Adrenal gland (tissue), 12 donors: Measurements from ENCODE around the gene AP2A2. TPM values are rescaled to one million over a fixed set of nuclear protein-coding genes. Genes with fewer than 3 reads are reported as not detected.

ENCODE experiments used
- DNase-seq, 7 donors: peaks; one replicate each; pipeline ENCODE4 v3.0.0-alpha.2; 2019 to 2020
- H3K27ac ChIP-seq, 5 donors: fragments of 200-600 bp; sonication (generic) in 4 of 5; 1 replicate in 3 of 5; 2 replicates in 2 of 5; pipeline versions ENCODE4 v1.5.1 to v1.8.0; 2016 to 2020; ENCODE audit warnings: mild to moderate bottlenecking in 1 of 5
- H3K27me3 ChIP-seq: fragments of 200-600 bp; 2 replicates; pipeline ENCODE4 v1.8.0; 2021
- H3K36me3 ChIP-seq, 2 donors: fragments of 200-600 bp; replicated peaks in 1 of 2; 1 replicate in 1 of 2; 2 replicates in 1 of 2; pipeline versions ENCODE4 v1.5.1 to v1.8.0; 2018 to 2022
- H3K4me1 ChIP-seq, 2 donors: fragments of 200-600 bp; replicated peaks in 1 of 2; 1 replicate in 1 of 2; 2 replicates in 1 of 2; pipeline versions ENCODE4 v1.5.1 to v1.8.0; 2018 to 2021
- H3K4me3 ChIP-seq, 4 donors: fragments of 200-600 bp; sonication (generic) in 3 of 4; one replicate each; pipeline ENCODE4 v1.5.1; 2016 to 2018
- H3K9me3 ChIP-seq, 3 donors: fragments of 200-600 bp; sonication (generic) in 1 of 3; replicated peaks in 1 of 3; 1 replicate in 2 of 3; 2 replicates in 1 of 3; pipeline versions ENCODE4 v1.5.1 to v1.8.0; 2016 to 2021
- CTCF ChIP-seq, 6 experiments: fragments of 450-650 bp in 4 of 6; fragments of 200-600 bp in 2 of 6; sonication (generic) in 1 of 6; IDR thresholded peaks; 1 replicate in 5 of 6; 2 replicates in 1 of 6; pipeline versions ENCODE4 v1.5.1 to v1.8.0; 2016 to 2021; ENCODE audit warnings: antibody characterized with exemption in 6 of 6, mild to moderate bottlenecking in 2 of 6, moderate library complexity in 1 of 6
- POLR2A ChIP-seq, 2 donors: fragments of 450-650 bp; IDR thresholded peaks; one replicate each; pipeline ENCODE4 v1.6.1; 2017; ENCODE audit warnings: antibody characterized with exemption in 2 of 2, mild to moderate bottlenecking in 2 of 2, moderate library complexity in 1 of 2
- WGBS, 4 donors: extraction: QIAGEN DNeasy Blood & Tissue Kit in 2 of 4; methylation state at CpG; one replicate each; pipeline versions ENCODE4 v1.1.5 to v1.1.7; 2013 to 2017; 5-methylcytosine and 5-hydroxymethylcytosine counted together
- intact Hi-C, 2 donors: fragments of 100-400 bp; cut with DNase I; formaldehyde crosslinking; loops; one replicate each; pipeline versions ENCODE4 v1.14.1 to v1.15.0; 2022 to 2023
- polyA plus RNA-seq, 3 donors: library from polyadenylated mRNA; stranded (reverse); fragments of 200-250 nt in 2 of 3; fragments of 350-450 nt in 1 of 3; fragmentation: Illumina TruSeq in 1 of 3; extraction: RNeasy Lipid Tissue Mini Kit (QIAGEN cat#74804) in 1 of 3; gene quantifications; one replicate each; pipeline ENCODE4 v1.2.3, GENCODE V29; 2013 to 2014
- total RNA-seq, 9 donors: library from RNA; depleted of rRNA in 4 of 9; stranded (reverse); fragments of >200 nt in 4 of 9; fragments of 120-200 nt in 1 of 9; fragmentation: NEBNext Ultra II Directional in 1 of 9; extraction: Animal tissue kit (Norgen Biotek cat#: 25700) in 1 of 9; gene quantifications; one replicate each; pipeline versions ENCODE4 v1.1.0 to v1.2.4, GENCODE V29; 2013 to 2023
- donor health status: healthy with polysubstance abuse.
- donor health status: Bipolar disorder and iron deficiency.
- donor health status: DM: yes; HTN: yes; CAD: no.
- donor health status: DM: no; HTN: no; CAD: no.
- donor health status: DM: no; HTN: no; CAD: no.
- donor health status: DM: yes; HTN: yes; CAD: no.

Gene AP2A2
- total and polyA plus RNA-seq, 12 donors: 15.3 to 115 (median 73.1) TPM

- DNase-seq: no peak
- peaks cover 0 to 85% of the 10 kb centered on the region in 2 donors for H3K36me3 ChIP-seq
These were observed 83.7 kb downstream of the AP2A2 start for GRCh38 chr11:1009371-1009770.

DNA sequence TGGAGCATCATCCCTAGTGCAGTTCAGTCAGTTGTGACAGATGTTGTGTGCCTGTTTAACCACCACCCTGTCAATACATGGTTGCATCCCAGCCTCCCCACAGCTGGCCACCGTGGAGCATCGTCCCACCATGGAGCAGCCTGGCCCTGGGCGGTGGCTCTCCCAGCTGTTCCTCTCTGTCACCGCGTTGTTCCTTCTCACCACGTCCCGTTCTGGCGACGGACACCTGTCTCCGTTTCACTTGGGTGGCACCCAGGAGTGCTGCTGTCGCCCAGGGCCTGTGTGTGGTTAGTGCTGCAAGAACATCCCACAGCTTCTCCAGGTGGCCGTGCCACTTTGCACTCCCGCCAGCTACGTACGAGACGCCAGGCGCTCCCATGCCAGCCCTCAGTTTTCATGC, 84.3 kb downstream of the AP2A2 start:
- intact Hi-C loops: no loop called here

More at GRCh38 chr11:1009371-1009770, 83.7 kb downstream of the AP2A2 start:
- TF ChIP-seq POLR2A (IDR thresholded peaks at IDR 0.05): no peak
- TF ChIP-seq CTCF (IDR thresholded peaks at IDR 0.05): no peak
- intact Hi-C loops: no loop called here
- H3K27me3 ChIP-seq: no peaks in the 10 kb centered on the region
- WGBS, 4 donors: 90 to 97% (median 93%) methylated on average over 20 to 33 of the region's 33 CpGs
- H3K4me3 ChIP-seq: no peak overlapping the region
- no peak overlapping the region for H3K27ac ChIP-seq
- H3K4me1 ChIP-seq: no peaks in the 10 kb centered on the region
- H3K9me3 ChIP-seq: no peaks in the 10 kb centered on the region

DNA sequence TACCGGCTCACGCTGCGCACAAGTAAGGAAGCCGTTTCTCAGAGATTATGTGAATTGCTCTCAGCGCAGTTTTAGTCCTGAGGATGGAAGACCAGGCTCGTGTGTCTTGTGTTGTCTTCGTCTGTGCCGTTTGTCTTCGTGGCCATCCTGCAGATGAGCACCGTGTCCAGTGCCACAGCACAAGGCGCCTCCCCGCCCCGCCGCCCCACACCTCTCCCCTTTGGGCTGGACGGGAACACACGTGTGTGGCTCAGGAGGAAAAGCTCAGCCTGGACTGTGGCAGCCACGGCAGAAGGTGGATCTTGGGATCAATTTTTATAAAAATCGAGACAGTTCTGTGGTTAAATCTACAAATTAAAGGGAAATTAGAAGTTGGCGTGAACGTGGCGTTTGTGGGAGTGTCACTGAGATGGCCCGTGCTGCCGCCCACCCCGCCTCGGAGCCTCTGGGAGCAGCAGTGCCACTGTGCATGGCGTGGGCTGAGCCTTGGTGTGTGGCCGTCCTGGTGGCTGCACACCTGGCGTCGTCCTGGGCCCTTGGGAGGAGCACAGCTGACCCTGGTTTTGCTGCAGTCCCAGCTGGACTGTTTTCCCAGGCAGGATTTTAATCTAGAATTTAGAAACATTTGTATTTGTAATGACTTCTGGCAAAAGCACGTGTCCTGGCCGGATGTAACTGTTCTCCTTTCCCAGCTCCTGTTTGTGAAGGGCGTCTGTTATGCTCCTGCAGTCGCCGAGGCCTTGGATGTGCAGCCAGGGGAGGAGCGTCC, 85.1 kb downstream of the AP2A2 start:
- H3K4me1 ChIP-seq: no peaks in the 10 kb centered on the region
- TF ChIP-seq CTCF (IDR thresholded peaks at IDR 0.05) (no peak), POLR2A (IDR thresholded peaks at IDR 0.05) (no peak)
- intact Hi-C loops: no loop called here
- no peak overlapping the region for H3K27ac ChIP-seq
- DNase-seq: no peak
- peaks cover 0 to 72% of the 10 kb centered on the region in 2 donors for H3K36me3 ChIP-seq
- 86 to 93% (median 92%) methylated on average over 31 to 35 of the region's 35 CpGs for whole genome bisulfite sequencing, 4 donors
- H3K27me3 ChIP-seq: no peaks in the 10 kb centered on the region
- H3K4me3 ChIP-seq: no peak overlapping the region
- no peaks in the 10 kb centered on the region for H3K9me3 ChIP-seq

More for the DNA sequence above, 84.3 kb downstream of the AP2A2 start:
- H3K9me3 ChIP-seq: no peaks in the 10 kb centered on the region
- H3K27ac ChIP-seq: no peak overlapping the region
- H3K4me3 ChIP-seq: no peak overlapping the region
- TF ChIP-seq POLR2A (IDR thresholded peaks at IDR 0.05) (no peak), CTCF (IDR thresholded peaks at IDR 0.05) (no peak)
- WGBS, 4 donors: 95 to 97% (median 96%) methylated on average over 17 of the region's 17 CpGs
- H3K4me1 ChIP-seq: no peaks in the 10 kb centered on the region
- DNase-seq: no peak
- H3K27me3 ChIP-seq: no peaks in the 10 kb centered on the region
- H3K36me3 ChIP-seq: peaks cover 0 to 79% of the 10 kb centered on the region in 2 donors

GRCh38 chr11:1011320-1011698, 85.6 kb downstream of the AP2A2 start:
- H3K4me3 ChIP-seq: no peak overlapping the region
- no peaks in the 10 kb centered on the region for H3K4me1 ChIP-seq
- TF ChIP-seq CTCF (IDR thresholded peaks at IDR 0.05) (no peak), POLR2A (IDR thresholded peaks at IDR 0.05) (no peak)
- no peak overlapping the region for H3K27ac ChIP-seq
- 88 to 98% (median 90%) methylated on average over 9 to 17 of the region's 17 CpGs for WGBS, 4 donors
- no peaks in the 10 kb centered on the region for H3K27me3 ChIP-seq
- peaks cover 0 to 66% of the 10 kb centered on the region in 2 donors for H3K36me3 ChIP-seq
- no peak for DNase-seq
- no peaks in the 10 kb centered on the region for H3K9me3 ChIP-seq
- intact Hi-C loops: no loop called here
